OCI-LY1 (cell line): Measurements from ENCODE around the gene SOX18.

Source experiments
- H2AFZ ChIP-seq: fragments of 200-600 bp; sonication (generic), shearing (Covaris generic); 2 replicates; pipeline ENCODE4 v1.6.0; 2014; ENCODE audit warnings: antibody characterized with exemption, mild to moderate bottlenecking, low read length
- H3F3A ChIP-seq: fragments of 200-600 bp; sonication (generic), shearing (Covaris generic); 2 replicates; pipeline ENCODE4 v1.6.0; 2014; ENCODE audit warnings: mild to moderate bottlenecking, antibody characterized with exemption, low read length, moderate library complexity; ENCODE audit not compliant: insufficient read depth
- H3K27ac ChIP-seq: fragments of 200-600 bp; sonication (generic); 2 replicates; pipeline ENCODE4 v1.5.1; 2014; ENCODE audit warnings: low read length, mixed run types, mild to moderate bottlenecking, low read depth; ENCODE audit not compliant: poor library complexity, severe bottlenecking
- H3K27me3 ChIP-seq: fragments of 200-600 bp; sonication (generic); 2 replicates; pipeline ENCODE4 v1.6.0; 2014; ENCODE audit warnings: antibody characterized with exemption, mild to moderate bottlenecking, low read length, moderate library complexity; ENCODE audit not compliant: insufficient read depth
- H3K36me3 ChIP-seq: fragments of 200-600 bp; sonication (generic); 2 replicates; pipeline ENCODE4 v1.6.1; 2014; ENCODE audit warnings: mild to moderate bottlenecking, antibody characterized with exemption, low read length, moderate library complexity, mixed read lengths; ENCODE audit not compliant: insufficient read depth
- H3K4me1 ChIP-seq: fragments of 200-600 bp; sonication (generic); 2 replicates; pipeline ENCODE4 v1.5.1; 2014; ENCODE audit warnings: mild to moderate bottlenecking, low read length, moderate library complexity; ENCODE audit not compliant: insufficient read depth, severe bottlenecking
- H3K4me2 ChIP-seq: fragments of 200-600 bp; sonication (generic), shearing (Covaris generic); 2 replicates; pipeline ENCODE4 v1.6.1; 2014; ENCODE audit warnings: low read length
- H3K4me3 ChIP-seq: fragments of 200-600 bp; sonication (generic); 2 replicates; pipeline ENCODE4 v1.5.1; 2014; ENCODE audit warnings: low read length, low read depth, mild to moderate bottlenecking, mixed read lengths; ENCODE audit not compliant: poor library complexity, severe bottlenecking
- H3K79me2 ChIP-seq: fragments of 200-600 bp; shearing (Covaris generic); 2 replicates; pipeline ENCODE4 v1.6.1; 2016; ENCODE audit warnings: mixed run types, low read length, mixed read lengths; ENCODE audit not compliant: insufficient read depth
- H3K9ac ChIP-seq: fragments of 200-600 bp; sonication (generic), shearing (Covaris generic); 2 replicates; pipeline ENCODE4 v1.6.1; 2014; ENCODE audit warnings: mild to moderate bottlenecking, low read length, mixed read lengths
- H3K9me2 ChIP-seq: fragments of 200-600 bp; sonication (generic), shearing (Covaris generic); 2 replicates; pipeline ENCODE4 v1.6.1; 2014; ENCODE audit warnings: low read depth, mild to moderate bottlenecking, low read length, mixed read lengths
- H3K9me3 ChIP-seq: fragments of 200-600 bp; shearing (Covaris generic); 2 replicates; pipeline ENCODE4 v1.6.1; 2014; ENCODE audit warnings: low read length, mixed read lengths
- H4K20me1 ChIP-seq: fragments of 200-600 bp; sonication (generic), shearing (Covaris generic); 2 replicates; pipeline ENCODE4 v1.6.0; 2016; ENCODE audit warnings: mild to moderate bottlenecking, low read length; ENCODE audit not compliant: insufficient read depth
- CTCF ChIP-seq: fragments of 200-600 bp; sonication (generic), shearing (Covaris generic); IDR thresholded peaks from 2 replicates; pipeline ENCODE4 v1.5.1; 2017; ENCODE audit warnings: mild to moderate bottlenecking, antibody characterized with exemption, low read length, moderate library complexity, mixed read lengths
- EZH2 ChIP-seq: fragments of 200-600 bp; sonication (generic), shearing (Covaris generic); IDR thresholded peaks from 2 replicates; pipeline ENCODE4 v1.8.0; 2017; ENCODE audit warnings: borderline replicate concordance, mixed run types, mild to moderate bottlenecking, antibody characterized with exemption, low read length, moderate library complexity, mixed read lengths

SOX18 gene

GRCh38 chr20:64039293-64040160 lies 9.9 kb downstream of the SOX18 start:
- Histone ChIP-seq H3K9me3 (no peaks in the 10 kb centered on the region), H3K9me2 (no peaks in the 10 kb centered on the region), H3K36me3 (peaks cover 11% of the 10 kb centered on the region), H3K79me2 (no peaks in the 10 kb centered on the region), H3K4me1 (peaks cover 22% of the 10 kb centered on the region), H2AFZ (no peak overlapping the region), H3K27me3 (0 out of 2 replicates have a peak, but pooled peaks cover 6% of the 10 kb centered on the region), H3F3A (no peaks in the 10 kb centered on the region), H3K4me3 (peak overlapping the region; percentile 57), H3K27ac (no peak overlapping the region), H3K9ac (no peak overlapping the region), H3K4me2 (peak overlapping the region; percentile 76; the same call in 1 of the 2 replicates), H4K20me1 (no peaks in the 10 kb centered on the region)
- no peak for TF ChIP-seq CTCF
- TF ChIP-seq EZH2: no peak

DNA sequence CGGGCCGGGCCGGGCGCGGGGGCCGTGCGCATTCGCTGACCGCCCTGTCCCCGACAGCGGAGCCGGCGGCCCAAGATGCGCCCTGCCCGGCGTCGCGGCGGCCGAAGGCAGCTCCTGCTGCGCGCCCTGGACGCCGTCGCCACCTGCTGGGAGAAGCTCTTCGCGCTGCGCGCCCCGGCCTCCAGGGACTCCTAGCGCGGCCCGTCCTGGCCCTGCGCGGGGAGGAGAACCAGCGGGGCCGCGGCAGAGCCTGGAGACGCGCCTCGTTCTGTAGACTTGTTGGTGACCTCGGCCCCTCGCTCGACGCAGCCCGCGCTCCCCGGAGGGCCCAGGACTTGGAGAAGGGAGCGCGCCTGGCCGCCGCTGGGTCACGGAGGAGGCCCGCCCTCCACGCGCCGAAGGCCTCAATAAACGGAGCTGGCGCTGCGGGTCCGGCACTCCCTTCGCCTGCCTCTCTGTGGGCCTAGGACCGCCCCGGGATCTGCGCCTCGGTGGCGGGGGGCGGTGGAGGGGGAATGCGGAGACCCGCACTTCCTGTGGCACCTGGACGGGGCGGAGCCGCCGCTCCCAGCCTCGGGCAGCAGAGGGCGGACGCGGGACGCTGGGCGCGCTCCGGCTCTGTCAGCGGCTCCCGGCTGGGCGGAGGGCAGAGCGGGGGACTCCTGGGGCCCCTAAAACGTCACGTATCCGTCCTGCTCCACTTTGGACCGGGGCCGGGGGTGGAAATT lies 10.7 kb downstream of the SOX18 start:
- Histone ChIP-seq H3K27me3 (0 out of 2 replicates have a peak, but pooled peaks cover 6% of the 10 kb centered on the region), H3K36me3 (peaks cover 17% of the 10 kb centered on the region), H3K9me2 (no peaks in the 10 kb centered on the region), H3K27ac (no peak overlapping the region), H3F3A (no peaks in the 10 kb centered on the region), H3K4me2 (peak overlapping the region; percentile 76), H3K4me1 (peaks cover 22% of the 10 kb centered on the region), H3K9me3 (no peaks in the 10 kb centered on the region), H3K79me2 (no peaks in the 10 kb centered on the region), H3K4me3 (peak overlapping the region; percentile 57), H2AFZ (no peak overlapping the region), H4K20me1 (no peaks in the 10 kb centered on the region), H3K9ac (peak overlapping the region; percentile 31; the same call in 1 of the 2 replicates)
- TF ChIP-seq CTCF (peak; percentile 49), EZH2 (no peak)

DNA sequence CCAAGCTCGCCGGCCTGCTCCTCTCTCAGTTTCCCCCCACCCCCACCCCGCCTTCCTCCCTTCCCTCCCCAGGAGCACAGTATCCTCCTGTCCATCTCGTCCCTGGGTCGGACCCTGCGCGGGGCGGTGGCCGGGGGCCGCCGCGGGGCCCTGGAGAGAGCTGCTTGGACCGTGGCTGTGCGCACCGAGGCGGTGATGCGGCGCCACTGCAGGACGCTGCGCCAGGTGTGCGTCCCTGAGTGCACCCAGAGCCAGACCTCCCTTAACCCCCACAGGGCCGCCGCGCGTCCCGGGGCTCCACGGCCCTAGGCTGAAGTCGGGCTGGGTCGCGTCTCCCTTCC lies 11.2 kb downstream of the SOX18 start:
- peaks cover 22% of the 10 kb centered on the region for H3K4me1 ChIP-seq
- H3K9me2 ChIP-seq: no peaks in the 10 kb centered on the region
- no peaks in the 10 kb centered on the region for H3K9me3 ChIP-seq
- H3K4me3 ChIP-seq: peak overlapping the region; percentile 57
- no peaks in the 10 kb centered on the region for H3F3A ChIP-seq
- H2AFZ ChIP-seq: no peak overlapping the region
- no peaks in the 10 kb centered on the region for H3K79me2 ChIP-seq
- peak overlapping the region; percentile 76 for H3K4me2 ChIP-seq
- TF ChIP-seq CTCF: no peak
- no peak for TF ChIP-seq EZH2
- no peak overlapping the region for H3K27ac ChIP-seq
- no peaks in the 10 kb centered on the region for H4K20me1 ChIP-seq
- H3K36me3 ChIP-seq: peaks cover 18% of the 10 kb centered on the region
- H3K27me3 ChIP-seq: 0 out of 2 replicates have a peak, but pooled peaks cover 6% of the 10 kb centered on the region
- no peak overlapping the region for H3K9ac ChIP-seq
